GM10266 (cell line): ENCODE results near the gene RPS18.
"Not testable (repeated sequence)": the region's sequence is repeated elsewhere in the genome, so short reads cannot be mapped to it uniquely, and the experiment has no call there.

ENCODE experiments used
- DNase-seq: peaks from one replicate; pipeline ENCODE4 v3.0.0; 2012; ENCODE audit errors: extremely low spot score
- CTCF ChIP-seq: IDR thresholded peaks from 2 replicates; pipeline ENCODE4 v1.5.1; 2012; ENCODE audit warnings: mild to moderate bottlenecking, low read depth; ENCODE audit not compliant: control insufficient read depth, insufficient read depth; ENCODE audit errors: missing control alignments

Gene RPS18

GRCh38 chr6:33251395-33252012 is 20.4 kb upstream of the RPS18 start:
- peak; percentile 7 for TF ChIP-seq CTCF
- DNase-seq = no peak

GRCh38 chr6:33252759-33253158 is 19.1 kb upstream of the RPS18 start:
- TF ChIP-seq CTCF = no peak
- no peak for DNase-seq

GRCh38 chr6:33254591-33254990 is 17.3 kb upstream of the RPS18 start:
- no peak for TF ChIP-seq CTCF
- no peak for DNase-seq

- DNase-seq = no peak
- TF ChIP-seq CTCF = no peak
These were observed 12.8 kb upstream of the RPS18 start for GRCh38 chr6:33259032-33259431.

- not testable (repeated sequence) for DNase-seq
These were observed 9.4 kb upstream of the RPS18 start for GRCh38 chr6:33262490-33262889.

GRCh38 chr6:33264015-33264414 is 7.9 kb upstream of the RPS18 start:
- DNase-seq = no peak
- no peak for TF ChIP-seq CTCF

- DNase-seq = no peak
- no peak for TF ChIP-seq CTCF
These were observed 783 bp upstream of the RPS18 start for GRCh38 chr6:33271117-33271467.
